Glomerular endothelial cell (primary cell): Measurements from ENCODE around the gene SCTR. TPM values are rescaled to one million over a fixed set of nuclear protein-coding genes. Genes with fewer than 3 reads are reported as not detected.

Experiments
- DNase-seq: peaks from one replicate; pipeline ENCODE4 v3.0.0-alpha.2; 2011; ENCODE audit warnings: low read depth, low spot score; ENCODE audit errors: extremely low read depth
- total RNA-seq: library from RNA; depleted of rRNA; stranded (reverse); fragments of >200 nt; gene quantifications from 2 replicates; pipeline ENCODE4 v1.2.3, GENCODE V29; 2015

Gene SCTR
- total RNA-seq, 1 donor from 2014 or later: not detected

DNA sequence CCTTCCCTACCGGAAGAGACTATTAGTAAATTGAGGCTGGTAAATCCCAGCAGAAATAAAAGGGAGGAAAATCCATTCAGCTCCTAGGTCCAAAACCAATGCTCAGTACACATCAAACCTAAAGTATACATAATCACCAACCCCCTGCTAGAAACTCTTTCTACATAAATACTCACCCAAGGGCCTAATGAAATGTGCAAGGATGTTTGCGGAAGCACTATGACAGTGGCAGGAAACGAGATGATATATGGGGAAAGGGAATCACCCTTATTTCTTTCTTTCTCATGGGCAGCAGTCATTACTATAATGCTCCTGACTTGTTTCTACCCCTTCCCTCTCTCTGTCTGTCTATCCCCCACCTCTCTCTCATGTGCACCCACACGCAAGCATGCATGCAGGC lies 1.3 kb upstream of the SCTR start:
- DNase-seq: no peak

DNA sequence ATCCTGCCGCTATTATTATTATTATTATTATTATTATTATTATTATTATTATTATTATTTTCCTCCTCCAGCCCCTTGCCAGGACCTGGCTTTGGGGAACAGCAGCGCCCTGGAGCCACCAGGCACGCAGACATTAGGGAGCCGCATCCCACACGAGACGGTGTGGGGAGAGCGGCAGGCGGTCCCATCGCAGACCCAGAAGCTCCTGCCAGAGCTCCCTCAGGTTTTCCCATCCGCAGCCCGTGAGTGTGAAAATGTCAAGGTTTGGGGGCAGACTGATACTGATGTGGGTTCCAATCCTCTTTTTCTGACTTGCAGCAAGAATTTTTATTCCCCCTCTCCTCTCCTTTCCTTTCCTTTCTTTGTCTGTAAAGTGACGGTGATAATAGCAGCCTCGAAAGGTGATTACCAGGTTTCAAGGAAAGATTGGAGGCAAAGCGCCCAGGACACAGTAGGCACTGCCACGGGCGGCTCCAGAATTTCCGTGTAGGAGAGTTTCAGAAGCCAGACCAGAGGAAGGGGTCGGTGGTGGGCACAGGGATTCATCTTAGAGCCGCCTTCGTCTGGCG lies 816 bp downstream of the SCTR start:
- DNase-seq: no peak

DNA sequence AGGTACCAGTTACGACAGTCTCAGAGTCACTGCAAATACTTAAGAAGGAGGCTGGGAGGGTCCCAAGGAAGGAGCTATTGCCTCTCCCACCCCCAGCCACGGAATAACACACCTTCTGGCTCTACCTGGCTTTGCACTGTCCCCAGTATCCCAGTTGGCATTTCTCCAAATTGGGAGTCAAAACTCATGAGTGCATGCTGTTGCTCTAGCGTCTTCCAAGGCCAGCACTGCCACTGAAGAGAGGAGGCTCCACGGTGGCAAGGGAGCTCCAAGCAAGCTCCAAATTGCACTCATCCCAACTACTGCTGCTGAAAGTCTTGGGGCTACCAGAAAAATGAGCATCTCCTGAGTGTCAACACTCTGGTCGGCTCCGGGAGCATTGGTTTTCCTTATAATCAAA lies 1.6 kb downstream of the SCTR start:
- no peak for DNase-seq

DNA sequence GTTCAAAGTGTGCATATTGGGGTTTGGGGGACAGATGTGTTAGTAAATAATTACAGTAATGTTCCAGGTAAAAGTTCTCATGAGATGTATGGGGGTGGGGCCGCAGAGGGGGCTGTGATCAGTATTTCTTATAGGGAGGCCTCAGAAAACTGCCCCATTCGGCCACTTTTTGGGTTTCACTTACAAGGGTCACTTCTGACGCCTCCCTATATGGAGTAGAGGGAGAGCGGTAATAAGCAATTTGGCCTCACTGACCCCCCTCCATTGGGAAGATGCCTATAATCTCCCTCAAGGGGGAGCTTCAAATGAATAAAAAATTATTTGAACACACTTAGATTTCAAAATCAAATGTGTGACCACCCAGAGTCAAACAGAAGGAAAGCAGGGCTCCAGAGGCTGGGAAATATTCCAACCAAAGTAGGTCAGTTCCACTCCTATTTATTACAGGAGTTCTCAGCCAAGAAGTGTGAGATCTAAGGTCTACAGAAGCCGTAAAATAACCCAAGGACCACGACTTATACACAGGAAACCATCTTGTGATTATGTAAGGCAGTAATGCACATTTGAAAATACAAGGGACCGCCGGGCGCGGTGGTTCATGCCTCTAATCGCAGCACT lies 2.7 kb downstream of the SCTR start:
- DNase-seq: no peak

DNA sequence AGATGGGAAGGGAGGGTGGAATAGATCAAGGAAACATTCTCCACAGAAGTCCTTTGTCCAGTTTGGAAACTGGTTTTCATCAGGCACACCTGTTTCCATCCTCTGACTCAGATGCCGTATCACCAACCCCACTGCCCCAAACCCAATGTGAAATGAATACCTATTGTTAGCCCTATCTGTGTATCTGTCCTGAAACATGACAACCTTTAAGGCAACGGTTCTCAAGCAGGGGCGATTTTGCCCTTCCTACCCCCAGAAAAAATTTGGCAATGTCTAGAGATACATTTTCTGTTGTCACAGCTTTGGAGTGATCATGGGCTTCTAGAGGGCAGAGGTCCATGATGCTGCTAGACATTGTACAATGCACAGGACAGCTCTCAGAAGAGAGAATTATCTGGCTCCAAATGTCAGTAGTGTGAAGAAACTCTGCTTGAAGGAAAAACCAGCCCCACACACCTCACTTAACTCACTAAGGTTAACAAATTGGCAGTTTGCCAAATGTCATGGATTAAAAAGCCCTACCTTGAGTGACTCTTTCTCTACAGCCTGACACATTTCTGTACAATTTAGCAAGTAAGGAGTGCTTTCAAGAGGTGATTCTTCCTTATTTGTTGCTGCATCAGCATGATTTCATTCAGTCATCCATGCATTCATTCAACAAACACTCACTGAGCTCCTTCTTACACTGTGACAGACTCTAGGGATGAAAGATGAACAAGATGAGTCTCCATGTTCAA lies 3.4 kb downstream of the SCTR start:
- DNase-seq: no peak

DNA sequence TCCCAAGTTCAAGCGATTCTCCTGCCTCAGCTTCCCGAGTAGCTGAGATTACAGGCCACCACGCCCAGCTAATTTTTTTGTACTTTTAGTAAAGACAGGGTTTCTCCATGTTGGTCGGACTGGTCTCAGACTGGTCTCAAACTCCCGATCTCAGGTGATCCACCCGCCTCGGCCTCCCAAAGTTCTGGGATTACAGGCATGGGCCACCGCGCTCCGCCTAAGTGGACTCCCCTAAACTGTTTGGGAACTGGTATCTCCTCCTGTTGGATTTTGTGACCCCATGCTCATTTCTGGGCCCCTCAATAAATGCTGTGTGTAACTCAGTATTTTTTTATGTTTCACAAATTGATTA lies 5.2 kb downstream of the SCTR start:
- no peak for DNase-seq

DNA sequence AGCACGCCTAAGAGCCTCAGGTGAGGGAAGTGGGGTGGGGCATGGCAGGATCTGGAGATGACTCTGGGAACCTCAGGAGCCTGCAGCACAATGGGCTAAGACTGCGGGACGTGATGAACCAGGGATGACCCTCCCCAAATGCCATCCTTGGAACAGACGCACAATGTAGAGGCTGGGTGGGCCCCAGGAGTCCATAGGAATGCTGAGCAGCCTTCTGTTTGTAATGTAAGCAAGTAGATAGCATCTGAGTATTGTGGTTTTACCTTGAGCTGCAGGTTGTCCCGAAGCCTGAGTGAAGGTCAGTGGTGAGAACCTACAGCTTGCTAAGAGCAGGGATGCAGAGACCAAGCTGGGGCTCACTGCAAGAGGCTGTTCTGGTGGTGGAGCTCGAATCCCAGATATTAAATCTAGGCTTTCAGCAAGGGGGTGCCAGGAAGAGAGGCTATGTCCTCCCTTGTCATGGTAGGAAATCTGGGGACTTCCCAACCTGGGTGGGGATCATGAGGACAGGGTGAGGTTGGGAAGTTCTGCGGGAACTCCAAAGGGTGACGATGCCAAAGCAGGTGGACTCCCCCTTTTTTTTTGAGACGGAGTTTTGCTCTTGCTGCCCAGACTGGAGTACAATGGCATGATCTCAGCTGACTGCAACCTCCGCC lies 5.8 kb downstream of the SCTR start:
- no peak for DNase-seq

DNA sequence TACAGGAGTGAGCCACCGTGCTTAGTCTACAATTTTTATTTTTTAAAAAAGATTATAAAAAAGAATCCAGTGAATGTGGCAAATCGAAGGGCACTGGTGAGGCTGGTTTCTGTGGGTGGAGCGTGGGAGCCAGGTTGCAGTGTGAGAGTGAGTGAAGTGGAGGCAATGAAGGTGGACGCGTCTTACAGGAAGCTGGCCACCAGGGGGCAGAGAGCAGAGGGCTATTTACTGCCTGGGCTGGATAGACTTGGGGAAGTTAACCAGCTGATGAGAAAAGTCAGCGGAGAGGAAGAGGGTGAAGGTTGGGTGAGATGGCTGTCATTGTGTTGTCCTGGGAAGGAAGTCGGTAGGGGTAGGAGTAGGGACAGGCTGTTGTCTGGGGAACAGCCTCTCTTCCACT lies 6.8 kb downstream of the SCTR start:
- peak; percentile 9 for DNase-seq

DNA sequence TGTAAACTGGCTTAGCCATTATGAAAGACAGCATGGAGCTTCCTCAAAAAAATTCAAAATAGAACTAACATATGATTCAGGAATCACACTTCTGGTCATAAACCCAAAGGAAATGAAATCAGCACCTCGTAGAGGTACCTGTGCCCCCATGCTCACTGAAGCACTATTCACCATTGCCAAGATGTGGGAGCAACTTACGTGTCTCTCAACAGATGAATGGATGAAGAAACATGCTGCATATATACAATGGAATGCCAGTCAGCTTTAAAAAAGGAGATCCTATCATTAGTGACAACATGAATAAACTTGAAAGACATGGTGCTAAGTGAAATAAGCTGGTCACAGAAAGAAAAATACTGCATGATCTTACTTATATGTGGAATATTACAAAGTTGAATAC lies 8.2 kb downstream of the SCTR start:
- DNase-seq: no peak

DNA sequence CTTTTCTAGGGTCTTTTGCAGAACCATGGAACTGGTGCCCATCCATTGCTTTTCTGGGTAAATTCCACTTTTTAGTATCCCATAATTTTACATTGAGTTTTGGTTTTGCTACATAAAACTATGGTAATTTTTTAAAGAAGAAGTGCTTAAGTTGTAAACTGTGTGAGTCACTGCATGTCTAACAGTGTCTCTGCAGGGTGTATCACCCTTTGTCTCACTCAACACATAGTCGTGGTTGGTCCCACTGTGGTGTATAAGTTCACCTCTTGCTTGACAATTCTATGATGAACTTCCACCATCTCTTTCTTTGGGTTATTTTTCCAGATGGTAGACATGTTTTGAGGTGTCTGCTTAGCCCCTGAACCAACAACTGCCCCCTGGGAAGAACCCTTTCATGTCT lies 10.5 kb downstream of the SCTR start:
- no peak for DNase-seq

DNA sequence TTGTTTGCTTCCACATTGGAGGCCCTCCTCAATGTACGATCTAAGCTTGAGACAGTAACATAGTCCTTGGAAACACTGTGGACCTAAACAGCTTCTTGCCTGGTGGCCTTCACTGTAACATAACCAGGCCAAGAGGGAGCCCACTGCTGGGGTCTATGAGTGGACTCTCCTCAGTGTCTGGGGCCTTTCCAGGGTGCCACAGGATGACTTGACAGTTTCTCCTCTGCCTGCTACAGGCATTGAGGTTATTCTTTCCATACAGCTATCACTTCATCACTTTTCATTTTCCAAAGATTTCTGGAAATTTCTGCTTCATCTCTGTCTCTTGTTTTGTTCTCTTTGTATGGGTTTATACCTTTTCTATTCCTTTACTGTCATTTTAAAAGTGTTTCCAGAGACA lies 11.3 kb downstream of the SCTR start:
- no peak for DNase-seq

DNA sequence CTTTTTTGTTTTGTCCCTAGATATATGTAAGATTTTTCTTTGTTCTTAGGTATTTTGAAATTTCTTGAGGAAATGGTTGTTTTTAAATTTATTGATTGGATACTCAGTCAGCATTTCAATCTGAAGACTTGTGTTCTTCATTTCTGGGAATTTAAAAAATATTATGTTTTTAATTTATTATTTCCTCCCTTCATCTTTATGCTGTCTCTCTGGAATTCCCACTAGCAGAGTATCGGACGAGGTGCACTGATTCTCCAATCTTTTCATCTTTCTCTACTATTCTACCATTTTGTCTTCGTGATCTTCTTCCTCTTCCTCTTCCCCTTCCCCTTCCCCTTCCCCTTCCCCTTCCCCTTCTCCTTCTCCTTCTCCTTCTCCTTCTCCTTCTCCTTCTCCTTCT lies 12.3 kb downstream of the SCTR start:
- no peak for DNase-seq

DNA sequence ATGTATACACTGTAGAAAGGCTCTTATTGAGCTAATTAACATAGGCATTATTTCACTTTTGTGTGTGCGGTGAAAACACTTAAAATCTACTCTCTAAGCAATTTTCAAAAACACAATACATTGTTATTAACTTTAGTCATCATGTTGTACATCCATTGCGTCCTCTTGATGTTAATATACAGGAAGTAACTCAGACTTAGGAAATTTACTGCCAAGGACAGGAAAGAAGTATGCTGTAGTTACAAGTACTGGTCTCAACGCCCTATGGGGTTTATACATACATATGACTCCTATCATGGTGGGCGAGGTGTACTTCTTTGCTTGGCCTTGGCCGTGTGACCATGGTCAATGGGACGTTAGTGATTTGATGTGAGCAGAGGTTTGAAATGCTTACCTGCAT lies 15.5 kb downstream of the SCTR start:
- peak; percentile 16 for DNase-seq

DNA sequence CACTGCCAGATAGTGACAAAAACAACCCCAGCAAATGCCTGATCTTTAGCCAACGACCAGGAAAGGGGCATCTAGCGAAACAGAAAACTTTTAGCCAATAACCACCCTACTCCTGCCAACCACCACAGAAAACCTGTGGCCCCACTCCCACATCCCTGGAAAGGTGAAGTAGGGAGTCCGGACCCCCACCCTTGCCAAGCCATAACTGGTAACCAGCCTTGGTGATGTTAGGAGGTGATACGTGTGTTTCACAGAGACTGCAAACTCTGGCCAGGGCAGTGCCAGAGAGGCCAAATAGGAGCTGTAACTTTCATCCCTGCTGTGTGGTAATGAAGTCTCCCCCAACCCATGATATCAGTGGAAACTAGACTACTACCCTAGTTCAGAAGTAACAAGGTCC lies 27.6 kb downstream of the SCTR start:
- no peak for DNase-seq

DNA sequence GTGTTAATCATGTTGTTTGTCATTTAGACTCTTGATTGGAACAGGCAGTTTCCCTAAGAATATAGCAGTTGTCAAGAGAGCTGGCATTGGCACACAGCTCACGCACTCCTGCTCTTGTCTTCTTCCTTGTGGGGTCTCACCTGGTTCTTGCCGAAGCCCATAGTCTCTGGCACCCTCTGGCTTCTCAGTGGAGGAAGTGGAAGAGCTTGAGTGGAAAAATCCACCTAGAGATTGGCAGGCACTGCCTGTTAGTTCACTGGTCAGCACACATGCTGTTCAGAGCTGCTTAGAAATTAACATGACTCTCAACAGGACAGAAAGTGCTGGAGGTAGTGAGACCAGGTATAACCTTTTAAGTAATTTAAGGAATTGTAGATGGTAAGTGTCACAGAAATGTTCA lies 28.3 kb downstream of the SCTR start:
- no peak for DNase-seq

DNA sequence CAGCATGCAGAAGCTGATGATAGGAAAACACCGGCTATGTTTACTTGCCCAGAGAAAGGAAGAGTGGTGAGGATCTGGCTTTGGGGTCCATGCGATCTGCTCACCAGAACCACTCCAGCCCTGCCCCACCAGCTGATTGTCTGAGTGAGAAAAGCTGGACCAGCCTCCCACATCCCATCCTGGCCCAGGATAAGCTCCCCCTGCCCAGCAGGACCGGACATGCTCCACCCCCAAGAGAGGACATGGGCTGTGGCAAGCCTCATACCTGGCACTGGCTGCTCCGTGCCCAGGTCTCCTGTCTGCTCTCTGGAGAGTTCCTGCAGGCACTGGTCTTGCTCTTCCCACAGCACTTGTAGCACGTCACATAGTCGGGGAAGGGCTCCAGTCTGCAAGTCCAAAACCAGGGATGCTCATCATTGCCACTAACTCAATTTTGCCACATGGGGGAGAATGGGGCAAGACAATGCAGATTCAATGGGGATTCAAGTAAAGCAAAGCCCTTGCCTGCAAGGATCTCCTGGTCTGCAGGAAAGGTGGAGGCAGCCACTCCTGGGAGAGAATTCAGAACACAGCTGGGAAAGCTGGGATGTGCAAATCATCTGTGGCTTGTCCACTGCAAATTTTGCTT lies 30.0 kb downstream of the SCTR start:
- no peak for DNase-seq

DNA sequence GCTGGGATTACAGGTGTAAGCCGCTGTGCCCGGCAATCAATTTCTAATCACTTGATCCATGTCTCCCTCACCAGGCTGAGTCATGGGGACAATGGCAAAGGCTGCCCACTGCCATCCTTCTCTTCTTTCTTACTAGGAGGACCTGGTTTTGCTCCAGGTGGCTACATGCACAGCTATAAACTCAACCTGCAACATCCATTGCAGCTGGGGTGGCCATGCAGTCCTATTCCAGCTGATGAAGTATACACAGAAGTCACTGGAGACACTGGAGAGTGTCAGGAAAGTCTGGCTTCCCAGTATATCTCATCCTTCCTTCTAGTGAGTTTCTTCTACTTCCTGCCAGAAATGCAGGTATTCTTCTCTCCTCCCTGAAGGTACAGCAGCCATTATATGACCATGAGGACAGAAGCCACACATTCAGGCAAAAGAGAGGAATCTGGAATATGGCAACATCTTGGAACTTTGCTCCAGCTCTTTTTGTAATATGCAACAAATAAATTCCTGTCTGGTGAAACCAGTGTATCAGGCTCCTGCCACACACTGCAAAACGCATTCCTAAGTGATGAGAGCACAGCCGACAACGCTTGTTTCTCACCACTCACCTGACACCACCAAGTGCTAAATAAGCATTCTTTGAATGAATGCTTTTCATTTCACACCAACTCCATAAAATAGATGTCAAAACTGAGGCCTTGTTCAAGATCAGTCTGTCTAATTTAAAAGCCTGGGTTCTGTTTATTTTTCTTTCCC lies 32.3 kb downstream of the SCTR start:
- DNase-seq: peak; percentile 33

DNA sequence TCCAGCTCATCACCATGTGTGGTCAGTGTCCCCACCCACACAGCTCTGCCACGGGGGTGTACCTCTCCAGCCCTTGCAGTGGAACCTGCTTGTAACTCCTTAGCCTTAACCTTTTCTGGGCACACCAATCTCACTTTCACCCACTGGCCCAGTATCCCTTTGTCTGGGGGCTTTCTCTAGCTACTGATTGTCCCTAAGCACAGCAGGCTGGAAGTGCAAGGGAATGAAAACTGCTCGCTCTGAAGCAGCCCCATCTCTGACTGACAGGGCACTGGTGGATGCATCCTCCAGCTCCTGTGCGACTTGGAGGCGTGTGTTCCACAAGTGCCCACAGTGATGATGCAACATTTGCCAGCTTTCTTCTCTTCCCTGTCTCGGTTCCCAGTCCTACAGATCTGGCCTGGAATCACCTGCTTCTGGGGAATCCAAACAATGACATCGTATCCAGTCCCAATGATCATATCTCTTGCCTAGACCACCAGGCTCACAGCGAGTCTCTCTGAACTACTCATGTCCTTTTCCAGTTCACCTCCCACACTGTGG lies 33.6 kb downstream of the SCTR start:
- no peak for DNase-seq

DNA sequence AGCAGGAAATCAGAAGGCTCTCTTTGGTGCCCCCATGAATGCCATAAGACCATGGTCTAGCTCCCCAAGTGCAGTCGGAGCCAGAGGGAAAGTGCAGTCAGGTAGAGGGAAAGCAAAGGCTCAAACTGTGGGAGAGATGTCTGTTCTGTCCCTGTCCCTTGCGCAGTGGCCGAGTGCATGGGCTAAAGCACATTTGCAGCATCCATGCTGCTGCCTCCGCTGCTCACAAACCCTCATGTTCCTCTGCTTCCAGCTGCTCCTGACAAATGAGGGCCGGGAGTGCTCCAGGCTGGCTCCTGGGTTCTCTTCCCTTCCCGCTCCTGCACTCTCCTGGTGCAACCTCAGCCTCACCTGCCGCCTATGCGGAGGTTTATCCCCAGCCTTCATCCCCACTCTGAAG lies 34.2 kb downstream of the SCTR start:
- DNase-seq: no peak

DNA sequence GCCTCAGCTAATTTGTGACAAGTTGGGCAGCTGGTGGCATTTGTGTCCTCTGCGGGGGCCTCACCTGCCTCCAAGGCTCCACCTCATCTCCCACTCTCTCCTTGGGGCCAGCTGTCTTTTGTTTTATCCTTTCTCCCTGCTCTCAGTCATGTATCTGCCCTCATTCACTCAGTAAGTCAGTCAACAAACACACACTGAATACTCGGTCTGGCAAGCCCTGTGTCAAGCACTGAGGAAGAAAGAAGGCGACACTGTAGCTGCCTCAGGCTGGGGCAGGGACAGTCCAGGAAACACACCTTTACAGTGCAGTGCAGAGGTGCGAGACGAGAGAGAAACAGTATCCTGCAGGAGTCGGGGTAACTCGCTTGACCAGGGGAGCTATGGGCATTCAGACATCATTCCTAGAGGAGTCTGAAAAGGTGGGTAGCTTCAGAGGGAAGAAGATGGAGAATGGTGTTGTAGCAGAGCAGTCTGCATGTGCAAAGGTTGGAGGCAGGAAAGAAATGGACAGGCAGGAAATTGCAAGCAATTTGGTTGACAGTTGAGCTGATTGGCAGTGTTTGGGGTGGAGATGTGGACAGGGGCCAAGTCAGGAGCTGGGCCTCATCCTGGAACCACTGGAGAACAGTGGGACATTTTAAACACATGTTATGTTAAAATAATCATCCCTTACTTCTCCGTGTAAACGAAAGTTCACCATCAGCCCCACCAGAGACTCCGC lies 34.9 kb downstream of the SCTR start:
- DNase-seq: no peak
